Putamen (tissue), 1 donor: ENCODE results near the gene DDR2.

ENCODE experiments used
- DNase-seq: peaks from one replicate; pipeline ENCODE4 v3.0.0-alpha.2; 2016; ENCODE audit warnings: low spot score

DDR2 gene

GRCh38 chr1:162629651-162630050 lies 2.6 kb upstream of the DDR2 start:
- DNase-seq: no peak

- DNase-seq: no peak
These were observed 595 bp upstream of the DDR2 start for GRCh38 chr1:162631546-162632191.

GRCh38 chr1:162632698-162633080 lies 425 bp downstream of the DDR2 start:
- DNase-seq: no peak

- DNase-seq: no peak
These were observed 958 bp downstream of the DDR2 start for GRCh38 chr1:162633081-162633762.

GRCh38 chr1:162635418-162635817 lies 3.2 kb downstream of the DDR2 start:
- no peak for DNase-seq

- DNase-seq: no peak
These were observed 7.5 kb downstream of the DDR2 start for GRCh38 chr1:162639718-162640117.

- DNase-seq: no peak
These were observed 8.8 kb downstream of the DDR2 start for GRCh38 chr1:162641114-162641513.

- no peak for DNase-seq
These were observed 12.7 kb downstream of the DDR2 start for GRCh38 chr1:162644986-162645314.

GRCh38 chr1:162645666-162646065 lies 13.4 kb downstream of the DDR2 start:
- DNase-seq: no peak

GRCh38 chr1:162649583-162649982 lies 17.3 kb downstream of the DDR2 start:
- DNase-seq: no peak

- DNase-seq: no peak
These were observed 22.8 kb downstream of the DDR2 start for GRCh38 chr1:162654915-162655620.

GRCh38 chr1:162656266-162656665 lies 24.0 kb downstream of the DDR2 start:
- DNase-seq: no peak

- no peak for DNase-seq
These were observed 28.3 kb downstream of the DDR2 start for GRCh38 chr1:162660574-162660973.

GRCh38 chr1:162661336-162661735 lies 29.1 kb downstream of the DDR2 start:
- DNase-seq: no peak

- DNase-seq: no peak
These were observed 29.7 kb downstream of the DDR2 start for GRCh38 chr1:162662013-162662412.

GRCh38 chr1:162663086-162663485 lies 30.8 kb downstream of the DDR2 start:
- no peak for DNase-seq

- DNase-seq: no peak
These were observed 31.4 kb downstream of the DDR2 start for GRCh38 chr1:162663589-162664106.

- DNase-seq: no peak
These were observed 33.9 kb downstream of the DDR2 start for GRCh38 chr1:162666006-162666645.

GRCh38 chr1:162667381-162668080 lies 35.3 kb downstream of the DDR2 start:
- DNase-seq: no peak

- no peak for DNase-seq
These were observed 38.8 kb downstream of the DDR2 start for GRCh38 chr1:162670928-162671663.

- DNase-seq: no peak
These were observed 39.6 kb downstream of the DDR2 start for GRCh38 chr1:162671664-162672410.
